Activated CD8-positive, alpha-beta memory T cell treated with anti-CD3 and anti-CD28 coated beads, Interleukin-2, amount 10 ng/mL, durations not matched to agents 7 days and 5 days (primary cell): ENCODE data around the gene CEP350. TPM values are rescaled to one million over a fixed set of nuclear protein-coding genes. Genes with fewer than 3 reads are reported as not detected.
"Not testable (repeated sequence)": the region's sequence is repeated elsewhere in the genome, so short reads cannot be mapped to it uniquely, and the experiment has no call there.

Experiments
- ATAC-seq: fragments of 150-1000 bp; cut with Tn5 transposase; one replicate; pipeline ENCODE4 v1.10.0; 2021; ENCODE audit warnings: moderate library complexity
- CTCF ChIA-PET: fragments of 350-600 bp; sonication (Branson Sonifier 250); formaldehyde crosslinking; loops from one replicate; lab custom pipeline; 2021; ENCODE audit warnings: antibody characterized with exemption; lab: Charles Lee
- DNase-seq: peaks from one replicate; pipeline ENCODE4 v3.0.0-alpha.2; 2020
- H3K27ac Mint-ChIP-seq: one replicate; pipeline ENCODE4 v1.8.0; 2021; ENCODE audit warnings: mild to moderate bottlenecking, mixed read lengths
- H3K27me3 Mint-ChIP-seq: one replicate; pipeline ENCODE4 v1.8.0; 2021; ENCODE audit warnings: mixed read lengths
- H3K36me3 Mint-ChIP-seq: one replicate; pipeline ENCODE4 v1.8.0; 2021; ENCODE audit warnings: mild to moderate bottlenecking, mixed read lengths
- H3K4me1 Mint-ChIP-seq: one replicate; pipeline ENCODE4 v1.8.0; 2021; ENCODE audit warnings: mixed read lengths
- H3K4me3 Mint-ChIP-seq: one replicate; pipeline ENCODE4 v1.8.0; 2021; ENCODE audit warnings: mild to moderate bottlenecking, moderate library complexity, mixed read lengths
- H3K9me3 Mint-ChIP-seq: one replicate; pipeline ENCODE4 v1.8.0; 2022; ENCODE audit warnings: low read depth, mixed read lengths
- total RNA-seq, 2 experiments: library from RNA; stranded (reverse); gene quantifications; one replicate each; pipeline ENCODE4 v1.2.3, GENCODE V29; 2021

The CEP350 gene
- total RNA-seq, 2 experiments from 2014 or later: 50.7 to 61.7 TPM

- H3K27me3 Mint-ChIP-seq: no peaks in the 10 kb centered on the region
- ATAC-seq (no peak), DNase-seq (no peak)
- peaks cover 17% of the 10 kb centered on the region for H3K36me3 Mint-ChIP-seq
- H3K4me3 Mint-ChIP-seq: no peak overlapping the region
- H3K4me1 Mint-ChIP-seq: peaks cover 2% of the 10 kb centered on the region
- H3K27ac Mint-ChIP-seq: no peak overlapping the region
- CTCF ChIA-PET: interaction anchor here (0.6 to 1.8 kb wide), 3 partner anchors 124 to 895 kb away, joined by 3 to 5 read pairs (median 3); no protein-coding TSS in a partner anchor
- H3K9me3 Mint-ChIP-seq: peaks cover 4% of the 10 kb centered on the region
These were observed 23.8 kb downstream of the CEP350 start for GRCh38 chr1:179978199-179979079.

GRCh38 chr1:179984101-179984500 lies 29.5 kb downstream of the CEP350 start:
- no peak overlapping the region for H3K4me3 Mint-ChIP-seq
- H3K27me3 Mint-ChIP-seq: no peaks in the 10 kb centered on the region
- CTCF ChIA-PET: no interaction called here
- H3K4me1 Mint-ChIP-seq: peaks cover 2% of the 10 kb centered on the region
- H3K27ac Mint-ChIP-seq: no peak overlapping the region
- ATAC-seq (no peak), DNase-seq (no peak)
- no peaks in the 10 kb centered on the region for H3K9me3 Mint-ChIP-seq
- H3K36me3 Mint-ChIP-seq: peaks cover 20% of the 10 kb centered on the region

GRCh38 chr1:179984942-179985341 lies 30.3 kb downstream of the CEP350 start:
- CTCF ChIA-PET: no interaction called here
- Mint-ChIP-seq H3K4me1 (peaks cover 2% of the 10 kb centered on the region), H3K27me3 (no peaks in the 10 kb centered on the region), H3K36me3 (peaks cover 17% of the 10 kb centered on the region), H3K4me3 (no peak overlapping the region), H3K27ac (no peak overlapping the region), H3K9me3 (no peaks in the 10 kb centered on the region)
- ATAC-seq (no peak), DNase-seq (no peak)

GRCh38 chr1:179990847-179991246 lies 36.2 kb downstream of the CEP350 start:
- H3K27ac Mint-ChIP-seq: no peak overlapping the region
- no peak overlapping the region for H3K4me3 Mint-ChIP-seq

GRCh38 chr1:179995576-179995975 lies 41.0 kb downstream of the CEP350 start:
- CTCF ChIA-PET: interaction anchor here (0.9 kb wide), 1 partner anchor 183 kb away, joined by 3 read pairs; no protein-coding TSS in a partner anchor
- no peaks in the 10 kb centered on the region for H3K27me3 Mint-ChIP-seq
- peaks cover 26% of the 10 kb centered on the region for H3K36me3 Mint-ChIP-seq
- no peak overlapping the region for H3K4me3 Mint-ChIP-seq
- no peaks in the 10 kb centered on the region for H3K9me3 Mint-ChIP-seq
- no peak for ATAC-seq
- peaks cover 8% of the 10 kb centered on the region for H3K4me1 Mint-ChIP-seq
- no peak for DNase-seq
- H3K27ac Mint-ChIP-seq: no peak overlapping the region

More at GRCh38 chr1:179990847-179991246, 36.2 kb downstream of the CEP350 start:
- peaks cover 7% of the 10 kb centered on the region for H3K4me1 Mint-ChIP-seq
- H3K36me3 Mint-ChIP-seq: peaks cover 18% of the 10 kb centered on the region
- CTCF ChIA-PET: no interaction called here
- no peaks in the 10 kb centered on the region for H3K9me3 Mint-ChIP-seq
- no peak for ATAC-seq
- DNase-seq: no peak
- H3K27me3 Mint-ChIP-seq: no peaks in the 10 kb centered on the region

- peaks cover 23% of the 10 kb centered on the region for H3K36me3 Mint-ChIP-seq
- CTCF ChIA-PET: interaction anchor here (0.9 kb wide), 2 partner anchors 12 to 183 kb away, joined by 3 read pairs; no protein-coding TSS in a partner anchor
These were observed 41.5 kb downstream of the CEP350 start for GRCh38 chr1:179996099-179996498.

GRCh38 chr1:180000575-180000974 lies 46.0 kb downstream of the CEP350 start:
- Mint-ChIP-seq H3K4me1 (peaks cover 4% of the 10 kb centered on the region), H3K27me3 (no peaks in the 10 kb centered on the region), H3K36me3 (peaks cover 21% of the 10 kb centered on the region), H3K4me3 (no peak overlapping the region), H3K27ac (no peak overlapping the region), H3K9me3 (no peaks in the 10 kb centered on the region)
- ATAC-seq (no peak), DNase-seq (no peak)
- CTCF ChIA-PET: no interaction called here

More at GRCh38 chr1:179996099-179996498, 41.5 kb downstream of the CEP350 start:
- Mint-ChIP-seq H3K4me3 (no peak overlapping the region), H3K27me3 (no peaks in the 10 kb centered on the region), H3K27ac (no peak overlapping the region), H3K4me1 (peaks cover 6% of the 10 kb centered on the region), H3K9me3 (no peaks in the 10 kb centered on the region)
- no peak for ATAC-seq
- DNase-seq: no peak

- ATAC-seq: no peak
- no peak overlapping the region for H3K4me3 Mint-ChIP-seq
- DNase-seq: no peak
- peaks cover 28% of the 10 kb centered on the region for H3K36me3 Mint-ChIP-seq
- no peak overlapping the region for H3K27ac Mint-ChIP-seq
- CTCF ChIA-PET: interaction anchor here (1.2 kb wide), 1 partner anchor 17 kb away, joined by 4 read pairs; no protein-coding TSS in a partner anchor
- H3K27me3 Mint-ChIP-seq: no peaks in the 10 kb centered on the region
- H3K9me3 Mint-ChIP-seq: peaks cover 3% of the 10 kb centered on the region
- H3K4me1 Mint-ChIP-seq: no peaks in the 10 kb centered on the region
These were observed 47.8 kb downstream of the CEP350 start for GRCh38 chr1:180002437-180002836.

GRCh38 chr1:180003026-180003695 lies 48.6 kb downstream of the CEP350 start:
- CTCF ChIA-PET: interaction anchor here (1.1 to 1.2 kb wide), 2 partner anchors 17 to 135 kb away, joined by 3 to 4 read pairs; no protein-coding TSS in a partner anchor
- H3K9me3 Mint-ChIP-seq: peaks cover 3% of the 10 kb centered on the region
- no peak overlapping the region for H3K4me3 Mint-ChIP-seq
- no peak overlapping the region for H3K27ac Mint-ChIP-seq
- H3K27me3 Mint-ChIP-seq: no peaks in the 10 kb centered on the region
- no peaks in the 10 kb centered on the region for H3K4me1 Mint-ChIP-seq
- no peak for ATAC-seq
- H3K36me3 Mint-ChIP-seq: peaks cover 31% of the 10 kb centered on the region
- no peak for DNase-seq

GRCh38 chr1:180006762-180007161 lies 52.2 kb downstream of the CEP350 start:
- CTCF ChIA-PET, H3K27me3 Mint-ChIP-seq, H3K4me1 Mint-ChIP-seq, H3K9me3 Mint-ChIP-seq, H3K4me3 Mint-ChIP-seq, DNase-seq, H3K27ac Mint-ChIP-seq, ATAC-seq: not testable (repeated sequence)
- H3K36me3 Mint-ChIP-seq: peaks cover 35% of the 10 kb centered on the region

- CTCF ChIA-PET: interaction anchor here (1.8 kb wide), 1 partner anchor 17 kb away, joined by 4 read pairs; no protein-coding TSS in a partner anchor
- DNase-seq: no peak
- no peaks in the 10 kb centered on the region for H3K4me1 Mint-ChIP-seq
- H3K27ac Mint-ChIP-seq: no peak overlapping the region
- no peaks in the 10 kb centered on the region for H3K9me3 Mint-ChIP-seq
- H3K27me3 Mint-ChIP-seq: no peaks in the 10 kb centered on the region
- no peak for ATAC-seq
- H3K36me3 Mint-ChIP-seq: peaks cover 43% of the 10 kb centered on the region
- no peak overlapping the region for H3K4me3 Mint-ChIP-seq
These were observed 65.4 kb downstream of the CEP350 start for GRCh38 chr1:180020017-180020416.

GRCh38 chr1:180026556-180026955 lies 71.9 kb downstream of the CEP350 start:
- Mint-ChIP-seq H3K27me3 (no peaks in the 10 kb centered on the region), H3K27ac (no peak overlapping the region), H3K9me3 (no peaks in the 10 kb centered on the region), H3K4me1 (peaks cover 5% of the 10 kb centered on the region), H3K36me3 (peaks cover 39% of the 10 kb centered on the region), H3K4me3 (no peak overlapping the region)
- ATAC-seq: no peak
- CTCF ChIA-PET: no interaction called here
- no peak for DNase-seq

- peaks cover 5% of the 10 kb centered on the region for H3K4me1 Mint-ChIP-seq
- H3K4me3 Mint-ChIP-seq: no peak overlapping the region
- peaks cover 36% of the 10 kb centered on the region for H3K36me3 Mint-ChIP-seq
- CTCF ChIA-PET: no interaction called here
- no peak overlapping the region for H3K27ac Mint-ChIP-seq
- ATAC-seq: no peak
- no peaks in the 10 kb centered on the region for H3K27me3 Mint-ChIP-seq
- H3K9me3 Mint-ChIP-seq: no peaks in the 10 kb centered on the region
- DNase-seq: no peak
These were observed 73.4 kb downstream of the CEP350 start for GRCh38 chr1:180027949-180028445.
